CD4-positive, alpha-beta T cell (primary cell): ENCODE results near the gene KCNJ3. TPM values are rescaled to one million over a fixed set of nuclear protein-coding genes. Genes with fewer than 3 reads are reported as not detected.
"Not testable (repeated sequence)": the region's sequence is repeated elsewhere in the genome, so short reads cannot be mapped to it uniquely, and the experiment has no call there.

ENCODE experiments used
- ATAC-seq: fragments of 200-7000 bp; cut with Tn5 transposase; one replicate; pipeline ENCODE4 v1.10.0; 2022; ENCODE audit warnings: mild to moderate bottlenecking; ENCODE audit not compliant: poor library complexity
- CTCF ChIA-PET: fragments of 350-600 bp; sonication (Branson Sonifier 250); formaldehyde crosslinking; loops from one replicate; lab custom pipeline; 2021; ENCODE audit warnings: antibody characterized with exemption, inconsistent platforms; lab: Charles Lee
- POLR2A ChIA-PET: fragments of 350-600 bp; sonication (Branson Sonifier 250); formaldehyde crosslinking; loops from one replicate; lab custom pipeline; 2021; ENCODE audit warnings: antibody characterized with exemption, inconsistent platforms; lab: Charles Lee
- DNase-seq, 14 experiments: peaks; one replicate each; pipeline ENCODE4 v3.0.0-alpha.2; 2013 to 2020; ENCODE audit warnings: mixed read lengths in 2 of 14
- H3K27ac ChIP-seq, 2 donors: one replicate each; pipeline versions ENCODE4 v1.5.1 to v1.7.0; 2013; ENCODE audit warnings: low read length in 2 of 2, low read depth in 1 of 2, mild to moderate bottlenecking in 1 of 2
- H3K27me3 ChIP-seq, 2 experiments: 1 replicate in 1 of 2; 2 replicates in 1 of 2; pipeline versions ENCODE4 v1.6.1 to v1.7.0; 2013; ENCODE audit warnings: low read length in 2 of 2, control low read depth in 1 of 2, mild to moderate bottlenecking in 1 of 2, moderate library complexity in 1 of 2; ENCODE audit not compliant: insufficient read depth in 2 of 2, control insufficient read depth in 1 of 2
- H3K36me3 ChIP-seq: one replicate; pipeline ENCODE4 v1.6.1; 2013; ENCODE audit warnings: low read length, control low read depth; ENCODE audit not compliant: insufficient read depth
- H3K4me1 ChIP-seq: one replicate; pipeline ENCODE4 v1.6.1; 2013; ENCODE audit warnings: low read length, control low read depth; ENCODE audit not compliant: insufficient read depth
- H3K4me3 ChIP-seq: one replicate; pipeline ENCODE4 v1.5.1; 2013; ENCODE audit warnings: mild to moderate bottlenecking, low read length, moderate library complexity
- H3K9me3 ChIP-seq, 2 experiments: 1 replicate in 1 of 2; 2 replicates in 1 of 2; pipeline versions ENCODE4 v1.6.1 to v1.7.0; 2013; ENCODE audit warnings: low read length in 2 of 2, mild to moderate bottlenecking in 2 of 2, control low read depth in 1 of 2, moderate library complexity in 1 of 2; ENCODE audit not compliant: control insufficient read depth in 1 of 2, insufficient read depth in 1 of 2
- H3K27ac Mint-ChIP-seq: one replicate; pipeline ENCODE4 v1.8.0; 2020; ENCODE audit warnings: mixed read lengths
- H3K27me3 Mint-ChIP-seq: one replicate; pipeline ENCODE4 v1.8.0; 2021; ENCODE audit warnings: mixed read lengths
- H3K36me3 Mint-ChIP-seq: one replicate; pipeline ENCODE4 v1.8.0; 2021; ENCODE audit warnings: low read depth, mixed read lengths
- H3K4me1 Mint-ChIP-seq: one replicate; pipeline ENCODE4 v1.8.0; 2021; ENCODE audit warnings: low read depth, mixed read lengths
- H3K4me3 Mint-ChIP-seq: one replicate; pipeline ENCODE4 v1.8.0; 2020; ENCODE audit warnings: mild to moderate bottlenecking, mixed read lengths
- H3K9me3 Mint-ChIP-seq: one replicate; pipeline ENCODE4 v1.8.0; 2020; ENCODE audit warnings: mixed read lengths
- intact Hi-C, 2 experiments: fragments of 100-400 bp; cut with DNase I in 1 of 2; cut with micrococcal nuclease in 1 of 2; formaldehyde crosslinking; loops; one replicate each; pipeline versions ENCODE4 v1.15.1 to v1.9.0; 2023 to 2025; cut with DNase I, micrococcal nuclease
- total RNA-seq, 174 experiments: library from RNA in 2 of 174; stranded (reverse) in 2 of 174; gene quantifications; one replicate each; pipeline ENCODE4 v1.2.3 and lab custom pipeline; 2021 to 2026
- TF ChIP-seq, protein P1 (sequence below): fragments of 200-600 bp; IDR thresholded peaks from one replicate; pipeline ENCODE4 v1.8.0; 2022; ENCODE audit warnings: antibody characterized with exemption, mild to moderate bottlenecking

The KCNJ3 gene
- total RNA-seq, 2 experiments from 2014 or later: not detected

DNA sequence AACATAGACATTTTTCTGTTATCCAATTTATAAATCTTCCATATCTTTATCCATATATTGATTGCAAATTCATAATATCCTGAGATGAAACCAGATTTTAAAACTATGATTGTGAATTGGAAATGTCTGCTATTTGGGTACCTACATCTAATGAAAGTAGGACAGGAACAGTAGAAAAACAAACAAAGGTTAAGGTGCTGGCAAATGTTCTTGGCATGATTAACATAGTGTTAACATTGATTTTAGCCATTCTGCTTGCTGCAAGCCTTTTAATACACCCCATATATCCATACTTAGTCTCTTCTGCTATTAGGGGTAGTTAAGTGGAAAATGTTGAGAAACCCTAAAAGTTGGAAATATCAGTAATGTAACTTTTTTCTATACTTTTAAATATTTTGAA, 152.0 kb downstream of the KCNJ3 start:
- Mint-ChIP-seq H3K9me3 (no peaks in the 10 kb centered on the region), H3K4me3 (no peak overlapping the region), H3K27me3 (no peaks in the 10 kb centered on the region), H3K27ac (no peak overlapping the region), H3K36me3 (no peaks in the 10 kb centered on the region), H3K4me1 (no peaks in the 10 kb centered on the region)
- TF ChIP-seq, protein P1, sequence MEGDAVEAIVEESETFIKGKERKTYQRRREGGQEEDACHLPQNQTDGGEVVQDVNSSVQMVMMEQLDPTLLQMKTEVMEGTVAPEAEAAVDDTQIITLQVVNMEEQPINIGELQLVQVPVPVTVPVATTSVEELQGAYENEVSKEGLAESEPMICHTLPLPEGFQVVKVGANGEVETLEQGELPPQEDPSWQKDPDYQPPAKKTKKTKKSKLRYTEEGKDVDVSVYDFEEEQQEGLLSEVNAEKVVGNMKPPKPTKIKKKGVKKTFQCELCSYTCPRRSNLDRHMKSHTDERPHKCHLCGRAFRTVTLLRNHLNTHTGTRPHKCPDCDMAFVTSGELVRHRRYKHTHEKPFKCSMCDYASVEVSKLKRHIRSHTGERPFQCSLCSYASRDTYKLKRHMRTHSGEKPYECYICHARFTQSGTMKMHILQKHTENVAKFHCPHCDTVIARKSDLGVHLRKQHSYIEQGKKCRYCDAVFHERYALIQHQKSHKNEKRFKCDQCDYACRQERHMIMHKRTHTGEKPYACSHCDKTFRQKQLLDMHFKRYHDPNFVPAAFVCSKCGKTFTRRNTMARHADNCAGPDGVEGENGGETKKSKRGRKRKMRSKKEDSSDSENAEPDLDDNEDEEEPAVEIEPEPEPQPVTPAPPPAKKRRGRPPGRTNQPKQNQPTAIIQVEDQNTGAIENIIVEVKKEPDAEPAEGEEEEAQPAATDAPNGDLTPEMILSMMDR: no peak
- Histone ChIP-seq H3K4me3 (no peak overlapping the region), H3K27me3 (no peaks in the 10 kb centered on the region), H3K36me3 (no peaks in the 10 kb centered on the region), H3K27ac (no peak overlapping the region), H3K9me3 (peaks cover 0 to 3% of the 10 kb centered on the region in 2 experiments), H3K4me1 (no peaks in the 10 kb centered on the region)
- ChIA-PET CTCF (no interaction called here), POLR2A (no interaction called here)
- DNase-seq (no peak), ATAC-seq (no peak)
- intact Hi-C loops: no loop called here

DNA sequence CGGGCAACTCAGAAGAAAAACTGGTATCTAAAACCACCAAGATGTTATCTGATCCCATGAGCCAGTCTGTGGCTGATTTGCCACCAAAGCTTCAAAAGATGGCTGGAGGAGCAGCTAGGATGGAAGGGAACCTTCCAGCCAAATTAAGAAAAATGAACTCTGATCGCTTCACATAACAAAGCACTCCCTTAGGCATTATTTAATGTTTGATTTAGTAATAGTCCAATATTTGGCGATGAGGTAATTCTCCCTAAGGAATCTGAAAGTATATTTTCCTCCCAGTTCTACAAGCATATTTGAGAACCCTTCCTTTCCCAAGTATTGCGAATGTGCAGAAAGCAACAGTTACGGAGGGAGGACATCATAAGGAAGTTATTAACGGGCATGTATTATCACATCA, 156.6 kb downstream of the KCNJ3 start:
- no peak overlapping the region for H3K4me3 ChIP-seq
- no peak for ATAC-seq
- ChIA-PET POLR2A (no interaction called here), CTCF (no interaction called here)
- H3K27ac ChIP-seq: no peak overlapping the region
- Mint-ChIP-seq H3K4me3 (no peak overlapping the region), H3K4me1 (no peaks in the 10 kb centered on the region), H3K9me3 (no peaks in the 10 kb centered on the region), H3K27ac (no peak overlapping the region), H3K36me3 (no peaks in the 10 kb centered on the region), H3K27me3 (no peaks in the 10 kb centered on the region)
- H3K9me3 ChIP-seq: no peaks in the 10 kb centered on the region
- TF ChIP-seq, protein P1: no peak
- no peaks in the 10 kb centered on the region for H3K4me1 ChIP-seq
- no peak for DNase-seq
- H3K36me3 ChIP-seq: no peaks in the 10 kb centered on the region
- no peaks in the 10 kb centered on the region for H3K27me3 ChIP-seq
- intact Hi-C loops: no loop called here

DNA sequence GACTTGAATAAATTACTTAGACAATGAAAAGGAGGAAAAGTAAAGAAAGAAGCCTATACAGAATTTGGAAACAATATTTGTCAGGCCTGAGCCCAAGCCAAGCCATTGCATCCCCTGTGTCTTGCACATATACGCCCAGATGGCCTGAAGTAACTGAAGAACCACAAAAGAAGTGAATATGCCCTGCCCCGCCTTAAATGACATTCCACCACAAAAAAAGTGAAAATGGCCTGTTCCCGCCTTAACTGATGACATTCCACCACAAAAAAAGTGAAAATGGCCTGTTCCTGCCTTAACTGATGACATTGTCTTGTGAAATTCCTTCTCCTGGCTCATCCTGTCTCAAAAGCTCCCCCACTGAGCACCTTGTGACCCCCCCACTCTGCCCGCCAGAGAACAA, 168.7 kb downstream of the KCNJ3 start:
- H3K9me3 ChIP-seq, H3K36me3 Mint-ChIP-seq, ATAC-seq, H3K36me3 ChIP-seq, H3K27me3 ChIP-seq, H3K4me3 Mint-ChIP-seq, H3K4me1 ChIP-seq, H3K4me3 ChIP-seq, H3K9me3 Mint-ChIP-seq, H3K27ac Mint-ChIP-seq, H3K27ac ChIP-seq, intact Hi-C loops, CTCF ChIA-PET, DNase-seq, H3K27me3 Mint-ChIP-seq, H3K4me1 Mint-ChIP-seq: not testable (repeated sequence)
- POLR2A ChIA-PET: interaction anchor here (0.6 kb wide), 1 partner anchor 166 kb away, joined by 3 read pairs; no protein-coding TSS in a partner anchor

DNA sequence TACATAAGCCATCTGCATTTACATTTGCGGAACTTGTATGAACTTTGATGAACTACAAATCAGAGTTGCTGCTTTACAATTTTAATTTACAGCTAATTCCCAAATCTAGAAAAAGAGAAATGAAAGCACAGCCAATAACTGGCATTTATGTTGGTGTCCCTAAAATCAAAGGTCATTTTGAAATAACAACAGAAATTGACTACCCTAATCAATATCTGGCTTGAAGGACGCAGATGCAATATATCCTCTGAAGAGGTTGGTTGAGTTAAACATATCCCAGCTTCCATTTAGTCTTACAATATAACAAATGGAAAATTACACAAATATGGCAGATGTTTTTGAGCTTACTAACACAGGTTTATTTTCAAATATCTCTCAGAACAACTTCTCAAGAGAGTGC, 177.5 kb downstream of the KCNJ3 start:
- Mint-ChIP-seq H3K27me3 (no peaks in the 10 kb centered on the region), H3K4me3 (no peak overlapping the region), H3K27ac (no peak overlapping the region), H3K4me1 (no peaks in the 10 kb centered on the region), H3K9me3 (no peaks in the 10 kb centered on the region), H3K36me3 (no peaks in the 10 kb centered on the region)
- no peaks in the 10 kb centered on the region for H3K27me3 ChIP-seq
- H3K4me3 ChIP-seq: no peak overlapping the region
- H3K36me3 ChIP-seq: no peaks in the 10 kb centered on the region
- no peaks in the 10 kb centered on the region for H3K4me1 ChIP-seq
- no peak overlapping the region for H3K27ac ChIP-seq
- POLR2A ChIA-PET: no interaction called here
- ATAC-seq (no peak), DNase-seq (no peak)
- intact Hi-C loops: no loop called here
- TF ChIP-seq, protein P1: no peak
- CTCF ChIA-PET: no interaction called here
- H3K9me3 ChIP-seq: no peaks in the 10 kb centered on the region
